Measurements from ENCODE around the gene MST1.

MST1 gene

GRCh38 chr3:49717959-49718857 is 28.9 kb upstream of the MST1 start:
- no peak for FAIRE-seq

GRCh38 chr3:49717211-49717958 is 28.1 kb upstream of the MST1 start:
- no peak for FAIRE-seq

DNA sequence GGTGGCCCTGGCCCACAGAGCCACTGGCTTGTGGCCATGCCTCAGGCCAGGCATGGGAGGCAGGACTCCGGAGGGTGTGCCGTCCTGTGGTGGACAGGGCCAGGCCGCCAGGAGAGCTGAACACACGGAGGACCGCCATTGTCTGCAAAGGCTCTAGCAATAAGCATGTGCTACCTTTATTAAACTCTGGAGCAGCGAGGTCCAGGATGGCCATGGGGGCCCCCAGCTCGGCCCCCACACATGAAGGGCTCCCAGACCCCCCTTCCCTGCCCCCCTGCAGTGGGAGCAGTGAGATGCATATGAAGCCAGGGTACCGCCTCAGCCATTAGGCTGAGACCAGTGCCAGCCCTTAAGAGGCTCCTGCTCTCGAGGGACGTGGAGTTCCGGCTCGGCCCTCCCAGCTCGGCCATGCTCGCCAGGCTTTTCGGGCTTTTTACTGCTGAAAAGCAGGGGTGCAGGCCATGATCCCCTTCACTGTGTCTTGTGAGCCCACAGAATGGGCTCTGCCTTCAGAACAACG is 27.5 kb upstream of the MST1 start:
- FAIRE-seq, result no peak

DNA sequence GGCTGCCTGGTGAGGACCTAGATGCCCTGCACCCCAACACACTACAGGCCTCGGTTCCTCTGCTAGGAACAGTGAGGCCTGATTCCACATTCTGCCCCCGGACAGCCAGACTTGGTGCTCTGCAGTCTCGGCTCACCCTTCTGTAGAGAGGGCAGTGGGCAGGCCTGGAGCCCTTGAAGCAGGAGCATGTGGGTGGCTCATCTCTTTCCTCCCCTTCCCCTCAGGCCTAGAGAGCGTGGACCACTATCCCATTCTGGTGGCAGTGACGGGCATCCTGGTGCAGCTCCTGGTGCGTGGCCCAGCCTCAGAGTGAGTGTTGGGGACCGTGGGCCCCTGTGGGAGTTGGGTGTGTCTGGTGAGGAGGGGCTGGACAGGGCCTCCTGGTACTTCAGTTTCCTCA is 26.9 kb upstream of the MST1 start:
- FAIRE-seq, result no peak

DNA sequence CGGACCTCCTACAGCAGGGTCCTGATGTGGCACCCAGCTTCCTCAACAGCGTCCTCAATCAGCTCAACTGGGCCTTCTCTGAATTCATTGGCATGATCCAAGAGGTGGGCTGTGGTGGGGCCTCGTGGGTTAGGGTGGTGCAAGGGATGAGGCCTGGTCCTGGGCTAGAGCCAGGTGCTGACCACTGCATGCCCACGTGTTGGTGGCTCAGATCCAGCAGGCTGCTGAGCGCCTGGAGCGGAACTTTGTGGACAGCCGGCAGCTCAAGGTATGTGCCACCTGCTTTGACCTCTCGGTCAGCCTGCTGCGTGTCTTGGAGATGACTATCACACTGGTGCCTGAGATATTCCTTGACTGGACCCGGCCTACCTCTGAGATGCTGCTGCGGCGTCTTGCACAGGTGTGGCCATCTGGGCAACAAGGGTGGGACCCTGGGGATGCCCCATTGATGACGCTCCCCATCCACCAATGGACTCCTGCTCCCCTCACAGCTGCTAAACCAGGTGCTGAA is 26.4 kb upstream of the MST1 start:
- FAIRE-seq, result no peak

GRCh38 chr3:49714728-49715550 is 25.7 kb upstream of the MST1 start:
- no peak for FAIRE-seq

GRCh38 chr3:49713336-49714105 is 24.2 kb upstream of the MST1 start:
- no peak for FAIRE-seq

- FAIRE-seq, result no peak
Measured at GRCh38 chr3:49712631-49713317, 23.5 kb upstream of the MST1 start.

GRCh38 chr3:49712166-49712565 is 22.9 kb upstream of the MST1 start:
- FAIRE-seq, result no peak

- FAIRE-seq, result no peak
Measured at GRCh38 chr3:49711489-49711888, 22.2 kb upstream of the MST1 start.

GRCh38 chr3:49709852-49710251 is 20.6 kb upstream of the MST1 start:
- FAIRE-seq, result no peak

DNA sequence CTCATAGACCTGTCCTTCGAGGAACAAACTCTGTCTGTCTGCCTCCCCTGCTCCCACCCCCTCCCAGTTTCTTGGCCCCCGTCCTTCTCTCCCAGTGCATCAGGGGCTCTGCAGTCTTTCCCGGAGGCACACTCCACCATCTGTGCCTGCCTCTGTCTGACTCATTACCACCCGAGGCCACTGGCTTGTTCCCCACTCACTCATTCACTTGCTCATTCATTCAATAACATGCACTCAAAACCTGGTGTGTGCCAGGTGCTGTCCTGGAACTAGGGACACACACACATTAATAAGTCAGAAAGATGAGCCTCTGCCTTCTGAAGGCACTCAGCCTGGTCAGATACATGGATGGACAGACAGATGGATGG is 17.8 kb upstream of the MST1 start:
- FAIRE-seq, result no peak

DNA sequence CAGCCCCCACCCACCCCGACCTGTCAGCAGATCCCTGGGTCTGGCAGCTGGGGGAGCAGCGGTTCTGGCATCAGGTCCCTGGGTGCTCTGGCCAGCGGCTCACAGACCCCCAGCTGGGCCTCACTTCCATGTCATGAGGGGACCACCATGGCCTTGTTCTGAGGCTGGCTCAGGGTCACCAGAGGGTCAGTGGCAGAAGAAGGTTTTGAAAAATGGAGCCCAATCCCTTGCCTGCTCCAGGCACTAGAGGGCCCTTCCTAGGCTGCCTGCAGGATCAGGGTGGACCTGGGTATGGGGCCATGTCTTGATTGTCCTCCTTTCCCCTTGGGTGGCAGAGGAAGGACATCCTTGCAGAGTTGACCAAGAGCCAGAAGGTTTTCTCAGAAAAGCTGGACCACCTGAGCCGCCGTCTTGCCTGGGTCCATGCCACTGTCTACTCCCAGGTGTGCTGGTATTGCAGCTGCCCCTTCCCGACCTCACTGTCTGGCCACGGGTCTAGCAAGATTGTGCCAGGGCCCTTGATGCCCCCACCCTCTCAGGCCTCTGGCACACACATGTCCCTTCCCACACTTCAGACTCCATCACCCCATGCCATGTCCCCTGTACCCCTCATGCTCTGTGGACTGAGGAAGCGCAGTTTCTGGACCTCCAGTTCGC is 17.3 kb upstream of the MST1 start:
- FAIRE-seq, result no peak

DNA sequence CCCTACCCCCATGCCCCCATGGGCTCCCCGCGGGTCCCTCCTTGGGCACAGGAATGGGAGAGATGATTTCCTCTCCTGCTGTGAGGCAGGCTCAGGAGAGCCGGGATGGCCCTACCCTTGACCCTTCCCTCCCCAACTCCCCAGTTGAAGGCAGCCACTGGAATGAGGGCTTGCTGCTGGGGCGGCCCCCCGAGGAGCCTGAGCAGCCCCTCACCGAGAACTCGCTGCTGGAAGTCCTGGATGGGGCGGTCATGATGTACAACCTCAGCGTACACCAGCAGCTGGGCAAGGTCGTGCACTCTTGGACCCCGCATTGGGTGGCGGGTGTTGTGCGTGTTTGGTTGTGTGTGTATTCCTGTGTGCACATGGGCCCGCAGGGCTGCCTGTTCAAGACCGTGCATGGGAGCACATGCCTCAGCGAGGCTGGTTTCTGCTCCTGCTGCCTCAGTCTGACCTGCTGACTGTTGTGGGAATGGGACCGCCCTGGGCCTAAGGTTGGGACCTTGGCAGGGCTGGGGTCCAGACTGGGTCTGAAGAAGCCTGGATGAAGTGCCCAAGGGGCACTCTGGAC is 16.2 kb upstream of the MST1 start:
- FAIRE-seq, result no peak

GRCh38 chr3:49704629-49705028 is 15.4 kb upstream of the MST1 start:
- no peak for FAIRE-seq

GRCh38 chr3:49703956-49704355 is 14.7 kb upstream of the MST1 start:
- no peak for FAIRE-seq

DNA sequence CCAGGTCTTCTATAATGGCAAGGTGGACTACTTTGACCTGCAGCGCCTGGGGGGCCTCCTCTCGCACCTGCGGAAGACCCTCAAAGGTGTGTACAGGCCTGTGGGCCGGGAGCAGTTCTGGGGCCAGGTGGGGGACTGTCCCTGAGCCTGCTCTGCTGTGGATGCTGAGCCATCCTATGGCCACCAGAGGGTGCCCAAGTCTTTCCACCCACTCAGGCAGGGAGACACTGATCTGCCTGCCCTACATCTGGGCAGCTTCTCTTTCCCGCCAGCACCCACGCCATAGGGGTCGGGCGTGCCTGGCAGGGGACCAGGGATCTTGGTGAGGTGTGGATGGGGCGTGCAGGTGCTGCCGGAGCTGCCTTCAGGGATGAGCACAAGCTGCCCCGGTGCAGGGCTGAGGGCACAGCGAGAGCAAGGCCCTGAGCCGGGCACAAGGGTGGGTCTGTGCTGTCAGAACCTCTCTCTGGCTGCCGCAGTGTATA is 14.2 kb upstream of the MST1 start:
- FAIRE-seq, result no peak

GRCh38 chr3:49702672-49703071 is 13.4 kb upstream of the MST1 start:
- FAIRE-seq, result no peak

DNA sequence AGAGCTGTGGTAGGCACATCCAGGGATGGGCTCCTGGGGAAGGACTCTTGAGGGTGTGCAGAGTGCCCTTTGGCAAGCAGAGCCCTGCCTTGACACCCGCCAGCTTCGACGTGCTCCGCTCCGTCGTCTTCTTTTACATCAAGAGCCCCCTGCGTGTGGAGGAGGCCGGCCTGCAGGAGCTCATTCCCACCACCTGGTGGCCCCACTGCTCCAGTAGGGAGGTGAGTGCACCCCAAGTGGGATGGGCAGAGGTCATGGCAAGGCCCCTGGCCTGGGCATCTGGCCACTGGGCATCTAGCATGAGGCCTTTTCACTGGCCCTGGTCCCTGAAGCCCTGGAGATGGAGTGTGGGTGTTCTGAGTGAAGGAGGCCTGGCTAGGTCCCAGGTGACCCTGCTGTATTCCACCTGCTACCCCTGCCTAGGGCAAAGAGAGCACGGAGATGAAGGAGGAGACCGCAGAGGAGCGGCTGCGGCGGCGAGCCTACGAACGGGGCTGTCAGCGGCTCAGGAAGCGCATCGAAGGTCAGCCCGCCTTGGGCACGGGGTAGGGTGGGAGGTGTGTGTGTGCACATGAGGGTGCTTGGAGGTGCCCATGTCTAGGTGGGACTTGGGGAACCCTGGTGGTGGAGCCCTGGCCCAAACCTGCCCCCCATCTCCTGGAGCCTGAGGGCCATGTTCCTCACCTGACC is 12.3 kb upstream of the MST1 start:
- FAIRE-seq, result no peak

All from colon (tissue), 2 donors.